T1000 (cell line): ENCODE measurements around the gene TTC33.

Experiments used
- DNase-seq: peaks from one replicate; lab custom pipeline; 2025; ENCODE audit warnings: mixed read lengths; lab: John Stamatoyannopoulos, UW

Gene TTC33

DNA sequence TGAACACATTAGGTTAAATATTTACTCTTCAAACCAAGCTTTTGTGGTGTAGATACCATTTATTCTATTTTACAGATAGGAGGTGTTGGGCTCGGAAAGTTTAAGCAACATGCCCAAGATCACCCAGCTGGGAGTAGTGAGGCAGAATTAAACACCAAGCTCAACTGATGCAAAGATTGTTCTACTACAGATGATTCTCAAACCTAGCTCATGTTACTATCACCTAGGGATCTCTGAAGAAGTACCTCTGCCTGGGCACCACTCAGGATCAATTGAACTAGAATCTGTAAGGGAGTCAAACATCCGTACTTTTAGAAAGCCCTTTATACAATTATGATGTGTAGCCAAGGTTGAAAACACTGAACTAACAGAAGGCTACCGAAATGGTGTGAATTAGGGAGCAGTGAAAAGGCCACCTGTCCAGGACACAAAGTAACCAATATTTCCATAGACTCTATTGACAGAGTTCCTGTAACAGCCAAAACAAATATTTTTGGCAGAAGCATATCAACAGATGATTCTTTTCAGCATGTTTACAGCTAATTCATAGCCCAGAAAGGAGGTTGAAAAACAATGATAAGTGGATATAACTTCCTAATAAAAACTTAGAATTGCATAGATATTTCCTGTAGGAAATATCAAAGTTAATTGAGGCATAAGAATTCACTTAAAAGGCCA is 234.5 kb downstream of the TTC33 start:
- no peak for DNase-seq

GRCh38 chr5:40518485-40518917 is 237.3 kb downstream of the TTC33 start:
- DNase-seq: peak; percentile 58

DNA sequence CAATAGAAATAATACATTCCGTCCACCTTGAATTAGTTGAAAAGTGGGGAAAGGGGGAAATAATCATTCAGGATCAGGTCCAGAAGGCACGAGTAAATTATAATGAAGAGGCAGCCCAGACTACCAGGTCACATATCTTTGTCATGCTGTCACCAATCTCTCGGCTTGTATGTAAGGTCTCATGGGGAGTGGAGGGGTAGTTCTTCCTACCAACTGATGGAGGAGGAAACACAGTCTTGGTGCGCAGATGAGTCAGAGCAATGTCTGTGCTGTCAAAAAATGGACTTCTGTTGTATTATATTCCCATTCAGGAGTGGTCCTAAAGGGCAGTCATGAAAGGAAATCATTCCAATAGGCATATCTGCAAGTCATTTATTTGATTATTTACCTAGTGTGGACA is 240.3 kb downstream of the TTC33 start:
- DNase-seq: no peak

- no peak for DNase-seq
Observed at GRCh38 chr5:40514976-40515375, 240.8 kb downstream of the TTC33 start.

- no peak for DNase-seq
Observed at GRCh38 chr5:40511801-40512200, 244.0 kb downstream of the TTC33 start.

DNA sequence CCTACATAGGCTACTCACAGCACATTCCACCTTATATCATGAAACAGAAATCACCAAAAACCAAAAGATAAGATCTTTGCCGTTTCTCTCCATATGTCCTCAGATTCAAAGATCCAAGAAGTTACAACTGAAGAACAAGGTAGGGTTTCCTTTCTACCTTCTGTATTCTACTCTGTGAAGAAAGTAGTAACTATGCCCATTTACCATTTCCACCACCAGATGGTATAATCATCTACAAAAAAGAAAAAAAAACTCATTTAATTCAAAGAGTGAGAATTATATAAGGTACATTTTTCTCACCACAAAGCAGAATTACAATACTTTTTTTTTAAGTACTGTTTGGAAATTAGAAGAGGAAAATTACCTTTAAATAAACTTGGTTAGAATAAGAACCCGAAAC is 248.7 kb downstream of the TTC33 start:
- no peak for DNase-seq

GRCh38 chr5:40505031-40505430 is 250.7 kb downstream of the TTC33 start:
- no peak for DNase-seq

GRCh38 chr5:40503439-40503838 is 252.3 kb downstream of the TTC33 start:
- no peak for DNase-seq

DNA sequence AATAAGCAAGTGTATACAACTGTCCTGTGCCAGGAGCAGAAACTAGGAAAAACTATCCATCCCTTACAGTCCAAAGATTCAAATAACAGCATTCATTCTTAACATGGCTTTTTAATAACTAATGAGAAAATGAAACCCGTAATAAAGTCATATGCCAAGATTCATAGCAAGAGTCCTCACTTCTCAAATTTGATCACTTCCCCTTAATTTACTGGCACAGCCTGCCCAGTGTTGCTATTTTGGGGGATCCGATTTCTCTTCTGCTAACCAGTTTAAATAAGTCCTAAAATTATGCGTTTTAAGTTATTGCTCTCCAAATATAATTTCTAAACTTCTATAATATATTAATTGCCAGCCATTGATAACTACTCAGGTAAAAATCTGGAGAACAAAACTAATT is 253.0 kb downstream of the TTC33 start:
- no peak for DNase-seq

DNA sequence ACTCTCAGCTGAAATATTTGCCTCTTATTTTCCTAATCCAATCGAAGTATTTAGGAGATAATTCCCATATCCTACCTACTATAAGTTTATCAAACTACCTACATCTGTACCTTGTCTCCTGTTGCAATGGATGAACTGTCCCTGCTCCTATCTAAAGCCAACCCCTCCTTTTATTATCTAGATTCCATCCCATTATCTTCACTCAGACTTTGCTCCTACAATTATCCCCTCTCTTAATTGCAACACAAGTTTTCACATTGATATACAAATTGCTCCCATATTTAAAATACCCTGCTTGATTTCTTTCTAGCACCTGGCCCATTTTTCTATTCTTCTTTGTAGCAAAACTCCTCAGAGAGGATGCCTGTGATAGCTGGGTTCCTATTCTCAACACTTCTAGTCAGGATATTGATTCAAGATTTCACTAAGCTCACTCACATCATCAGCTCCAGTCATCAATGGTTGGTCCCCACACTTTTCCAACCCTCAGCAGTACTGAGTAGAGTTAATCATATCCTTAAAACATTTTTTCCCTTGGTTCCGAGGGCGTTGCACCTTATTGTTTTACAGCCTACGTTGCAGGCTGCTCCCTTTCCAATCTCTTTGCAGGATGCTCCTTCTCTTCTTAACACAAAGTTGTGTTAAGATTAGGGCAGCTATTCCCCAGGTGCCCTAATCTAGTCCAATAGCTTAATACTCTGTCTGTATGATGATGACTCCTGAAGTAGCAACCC is 253.9 kb downstream of the TTC33 start:
- no peak for DNase-seq

DNA sequence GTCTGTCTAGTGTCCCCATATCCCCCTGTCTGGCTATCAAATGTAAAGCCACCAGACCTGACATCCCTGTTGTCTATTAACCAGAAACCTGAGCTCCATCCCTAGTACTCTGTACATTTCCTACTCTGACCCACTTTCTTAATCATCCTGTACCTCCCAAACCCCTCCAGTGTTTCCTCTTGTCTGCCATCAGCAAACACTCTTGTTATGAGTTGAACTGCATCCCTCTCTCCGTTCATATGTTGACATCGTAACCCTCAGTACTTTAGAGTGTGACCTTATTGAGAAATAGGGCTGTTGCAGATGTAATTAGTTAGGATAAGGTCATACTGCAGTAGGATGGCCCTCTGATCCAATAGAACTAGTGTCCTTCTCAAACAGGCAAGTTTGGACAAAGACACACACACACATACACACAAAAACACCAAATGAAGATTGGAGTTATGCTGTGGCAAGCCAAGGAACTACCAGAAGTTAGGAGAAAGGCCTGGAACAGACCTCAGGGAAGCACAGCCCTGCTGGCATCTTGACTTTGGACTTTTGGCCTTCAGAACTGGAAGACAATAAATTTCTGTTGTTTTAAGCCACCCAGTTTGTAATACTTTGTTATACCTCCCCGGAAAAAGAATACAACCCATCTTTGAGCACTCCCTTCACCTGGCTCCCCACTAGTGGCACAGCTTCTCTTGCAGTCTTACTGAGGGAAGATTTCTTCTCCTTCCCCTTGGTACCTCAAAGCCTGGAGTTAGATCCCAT is 256.1 kb downstream of the TTC33 start:
- DNase-seq: no peak

GRCh38 chr5:40499007-40499406 is 256.8 kb downstream of the TTC33 start:
- no peak for DNase-seq

DNA sequence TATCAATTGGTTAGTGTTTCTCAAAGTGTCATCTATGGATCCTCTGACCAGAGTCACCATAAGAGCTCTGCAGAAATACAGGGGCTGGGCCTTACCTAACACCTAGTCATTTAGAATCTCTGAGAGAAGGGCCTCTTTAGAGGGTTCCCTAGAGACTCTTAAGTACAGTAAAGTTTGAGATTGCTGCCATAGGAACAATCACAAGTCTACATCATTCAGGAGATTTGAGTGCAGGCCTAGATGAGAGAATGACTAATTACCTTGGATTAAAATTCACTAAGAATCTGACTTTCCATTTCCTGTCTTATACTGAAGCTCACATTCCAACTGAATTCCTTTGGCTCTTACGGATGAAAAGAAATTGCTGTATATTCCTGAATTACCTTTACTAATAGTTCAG is 258.2 kb downstream of the TTC33 start:
- no peak for DNase-seq

DNA sequence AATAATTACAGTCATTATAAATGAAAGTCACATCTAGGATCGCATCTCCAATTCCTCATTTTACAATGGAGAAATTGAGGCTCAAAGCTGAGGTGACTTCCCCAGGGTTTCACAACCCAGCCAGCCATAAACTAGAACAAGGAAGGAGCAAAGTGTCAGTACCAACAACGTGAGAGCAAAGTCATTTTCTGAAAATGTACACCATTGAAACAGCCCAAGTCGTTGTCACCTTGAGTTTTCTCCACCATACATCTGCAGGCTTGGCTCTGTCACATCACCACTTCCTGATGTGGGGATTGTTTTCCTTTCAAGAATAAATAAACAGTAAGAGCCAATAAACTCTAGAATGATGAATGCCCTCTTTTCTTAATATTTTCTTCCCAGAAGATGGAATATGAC is 260.5 kb downstream of the TTC33 start:
- no peak for DNase-seq

DNA sequence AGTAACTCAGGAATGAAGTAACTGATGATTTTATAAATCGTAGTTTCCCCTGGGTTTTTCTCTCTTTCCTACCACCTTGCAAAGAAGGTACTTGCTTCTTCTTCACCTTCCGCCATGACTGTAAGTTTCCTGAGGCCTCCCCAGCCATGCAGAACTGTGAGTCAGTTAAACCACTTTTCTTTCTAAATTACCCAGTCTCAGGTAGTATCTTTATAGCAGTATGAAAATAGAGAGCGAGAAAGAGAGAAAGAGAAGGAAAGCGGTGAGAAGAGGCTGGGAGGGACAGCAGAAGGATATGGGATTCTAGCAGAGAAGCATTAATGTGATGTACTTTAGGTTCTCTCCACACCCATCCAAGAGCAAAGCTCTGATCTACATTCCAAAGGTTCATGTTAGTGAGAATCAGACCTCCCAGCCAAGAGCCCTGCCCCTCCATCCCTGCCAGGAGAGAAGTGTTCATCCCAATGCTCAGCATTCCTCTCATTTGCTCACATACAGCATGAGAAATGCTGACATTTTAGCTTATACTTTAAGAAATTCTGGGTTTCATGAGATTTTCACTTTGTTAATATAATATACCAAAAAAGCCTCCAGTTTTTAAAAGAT is 261.0 kb downstream of the TTC33 start:
- DNase-seq: no peak

DNA sequence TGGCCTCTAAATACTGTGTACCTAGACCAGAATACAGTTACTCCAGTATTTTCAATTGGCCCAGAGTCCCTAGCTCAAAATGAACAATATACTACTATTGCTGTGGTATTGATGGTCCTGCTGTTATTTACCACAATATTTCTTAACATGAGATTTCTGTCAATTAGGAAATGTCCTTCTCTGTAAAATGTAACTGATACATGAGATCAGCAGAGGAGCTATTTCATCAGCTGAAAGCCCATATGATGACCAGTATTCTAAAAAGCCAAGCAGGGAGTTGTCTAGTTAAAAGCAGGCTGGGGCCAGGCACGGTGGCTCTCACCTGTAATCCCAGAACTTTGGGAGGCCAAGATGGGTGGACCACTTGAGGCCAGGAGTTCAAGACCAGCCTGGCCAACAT is 263.7 kb downstream of the TTC33 start:
- no peak for DNase-seq

GRCh38 chr5:40491644-40492043 is 264.1 kb downstream of the TTC33 start:
- no peak for DNase-seq

DNA sequence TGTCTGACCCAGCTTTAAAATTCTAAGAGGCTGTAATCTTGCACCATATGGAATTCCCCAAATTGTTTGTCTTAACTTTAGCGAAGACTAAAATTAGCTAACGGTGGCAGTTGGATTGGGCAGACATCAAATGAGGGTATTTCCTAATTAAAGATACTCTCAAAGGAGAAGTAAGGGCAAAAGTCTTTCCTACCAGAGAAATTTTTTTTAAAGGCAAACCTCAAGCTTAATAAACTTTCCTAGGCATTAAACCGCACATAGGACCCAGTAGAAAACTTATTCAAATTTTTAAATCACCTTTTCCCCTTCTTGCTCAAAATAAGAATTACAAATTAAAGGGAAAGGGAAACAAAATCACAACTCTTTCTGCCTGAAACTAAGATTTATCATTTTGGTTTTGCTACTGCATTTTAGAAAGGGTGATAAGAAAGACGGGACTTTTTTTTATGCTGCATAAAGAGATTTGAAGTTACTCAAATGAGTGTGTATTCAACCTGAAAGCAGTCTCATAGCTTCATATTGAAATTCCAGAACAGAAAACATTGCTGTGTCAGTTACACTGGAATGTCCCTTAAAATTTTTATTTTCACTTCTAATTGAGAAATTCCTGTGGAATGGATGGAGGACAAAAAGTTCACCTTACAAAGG is 265.2 kb downstream of the TTC33 start:
- no peak for DNase-seq

DNA sequence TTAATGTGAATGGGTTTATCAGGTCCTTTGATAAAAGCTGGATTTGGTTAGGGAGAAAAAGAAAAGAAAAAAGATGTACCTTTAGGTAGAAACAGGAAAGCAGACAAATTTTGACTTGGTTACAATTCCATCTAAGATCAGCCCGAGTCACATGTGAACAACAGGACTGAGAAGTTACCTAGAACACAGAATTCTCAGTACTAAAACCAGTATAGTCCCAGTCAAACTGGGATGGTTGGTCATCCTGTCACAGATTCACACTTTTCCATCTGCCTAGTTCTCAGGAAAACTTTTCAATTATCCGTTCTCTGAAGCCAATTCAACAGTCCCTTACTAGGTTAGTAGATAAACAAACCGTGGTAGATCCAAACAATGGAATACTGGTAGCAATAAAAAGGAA is 266.3 kb downstream of the TTC33 start:
- DNase-seq: no peak

GRCh38 chr5:40486437-40487275 is 269.1 kb downstream of the TTC33 start:
- no peak for DNase-seq
